Mesenchymal stem cell (in vitro differentiated cells and primary cell): ENCODE results near the gene RPL41.

Experiments
- DNase-seq: peaks from one replicate; pipeline ENCODE4 v3.0.0-alpha.2; 2013
- H2AFZ ChIP-seq: one replicate; pipeline ENCODE4 v1.6.1; 2013; ENCODE audit warnings: low read depth, mild to moderate bottlenecking, control low read depth, inconsistent platforms, low read length, moderate library complexity
- H2AK5ac ChIP-seq: 2 replicates; pipeline ENCODE4 v1.6.1; 2013; ENCODE audit warnings: low read length, moderate library complexity, mild to moderate bottlenecking, inconsistent platforms; ENCODE audit not compliant: severe bottlenecking
- H2BK120ac ChIP-seq: one replicate; pipeline ENCODE4 v1.6.1; 2013; ENCODE audit warnings: low read depth, mild to moderate bottlenecking, inconsistent platforms, low read length, moderate library complexity
- H2BK12ac ChIP-seq, 2 experiments: one replicate each; pipeline ENCODE4 v1.6.1; 2013; ENCODE audit warnings: inconsistent platforms in 2 of 2, low read length in 2 of 2, mild to moderate bottlenecking in 2 of 2, moderate library complexity in 2 of 2, control low read depth in 1 of 2
- H2BK15ac ChIP-seq: one replicate; pipeline ENCODE4 v1.6.1; 2013; ENCODE audit warnings: mild to moderate bottlenecking, low read depth, inconsistent platforms; ENCODE audit not compliant: poor library complexity, severe bottlenecking
- H2BK5ac ChIP-seq: 2 replicates; pipeline ENCODE4 v1.6.1; 2013; ENCODE audit warnings: low read depth, mild to moderate bottlenecking, low read length, control low read depth, inconsistent platforms; ENCODE audit not compliant: poor library complexity, severe bottlenecking
- H3K14ac ChIP-seq, 2 experiments: one replicate each; pipeline ENCODE4 v1.6.1; 2013; ENCODE audit warnings: inconsistent platforms in 2 of 2, low read length in 2 of 2, control low read depth in 1 of 2, mild to moderate bottlenecking in 1 of 2, moderate library complexity in 1 of 2
- H3K18ac ChIP-seq, 2 experiments: one replicate each; pipeline ENCODE4 v1.6.1; 2013; ENCODE audit warnings: inconsistent platforms in 2 of 2, low read length in 2 of 2, control low read depth in 1 of 2, low read depth in 1 of 2, mild to moderate bottlenecking in 1 of 2
- H3K23ac ChIP-seq, 2 experiments: one replicate each; pipeline ENCODE4 v1.6.1; 2013; ENCODE audit warnings: inconsistent platforms in 2 of 2, low read length in 2 of 2, mild to moderate bottlenecking in 2 of 2, moderate library complexity in 2 of 2, control low read depth in 1 of 2
- H3K27ac ChIP-seq: 2 replicates; pipeline ENCODE4 v1.5.1; 2013; ENCODE audit warnings: mild to moderate bottlenecking, moderate library complexity, low read length, control low read depth, inconsistent platforms; ENCODE audit not compliant: poor library complexity, severe bottlenecking
- H3K27me3 ChIP-seq, 2 experiments: 2 replicates each; pipeline versions ENCODE4 v1.6.1 to v1.7.0; 2013; ENCODE audit warnings: low read length in 2 of 2, mild to moderate bottlenecking in 2 of 2, moderate library complexity in 2 of 2, control low read depth in 1 of 2, inconsistent platforms in 1 of 2; ENCODE audit not compliant: control insufficient read depth in 1 of 2, insufficient read depth in 1 of 2
- H3K36me3 ChIP-seq, 2 experiments: 2 replicates each; pipeline versions ENCODE4 v1.6.1 to v1.7.0; 2013; ENCODE audit warnings: low read length in 2 of 2, control low read depth in 1 of 2, inconsistent platforms in 1 of 2, low read depth in 1 of 2, mild to moderate bottlenecking in 1 of 2; ENCODE audit not compliant: insufficient read depth in 2 of 2, control insufficient read depth in 1 of 2
- H3K4ac ChIP-seq, 2 experiments: one replicate each; pipeline ENCODE4 v1.6.1; 2013; ENCODE audit warnings: inconsistent platforms in 2 of 2, low read length in 2 of 2, mild to moderate bottlenecking in 2 of 2, moderate library complexity in 2 of 2, control low read depth in 1 of 2, low read depth in 1 of 2
- H3K4me1 ChIP-seq: 2 replicates; pipeline ENCODE4 v1.6.1; 2013; ENCODE audit warnings: low read depth, low read length, control low read depth; ENCODE audit not compliant: control insufficient read depth, insufficient read depth
- H3K4me2 ChIP-seq: 2 replicates; pipeline ENCODE4 v1.6.1; 2013; ENCODE audit warnings: low read length, mild to moderate bottlenecking, inconsistent platforms; ENCODE audit not compliant: poor library complexity, severe bottlenecking
- H3K4me3 ChIP-seq, 2 experiments: 2 replicates each; pipeline versions ENCODE4 v1.5.1 to v1.7.0; 2013; ENCODE audit warnings: low read length in 2 of 2, mild to moderate bottlenecking in 2 of 2, control low read depth in 1 of 2, low read depth in 1 of 2; ENCODE audit not compliant: insufficient read depth in 1 of 2
- H3K79me1 ChIP-seq: replicated peaks from 2 replicates; pipeline ENCODE4 v1.6.1; 2013; ENCODE audit warnings: mild to moderate bottlenecking, control low read depth, low read length, inconsistent platforms; ENCODE audit not compliant: poor library complexity, severe bottlenecking
- H3K9ac ChIP-seq: 2 replicates; pipeline ENCODE4 v1.7.0; 2013; ENCODE audit warnings: mild to moderate bottlenecking, low read length, moderate library complexity
- H3K9me3 ChIP-seq: 2 replicates; pipeline ENCODE4 v1.7.0; 2013; ENCODE audit warnings: mild to moderate bottlenecking, low read length; ENCODE audit not compliant: control insufficient read depth
- H4K8ac ChIP-seq: one replicate; pipeline ENCODE4 v1.6.1; 2013; ENCODE audit warnings: inconsistent platforms, mild to moderate bottlenecking, low read length, moderate library complexity
- H4K91ac ChIP-seq: one replicate; pipeline ENCODE4 v1.6.1; 2013; ENCODE audit warnings: mild to moderate bottlenecking, low read length, inconsistent platforms
- WGBS: methylation state at CpG from one replicate; pipeline ENCODE4 v1.1.7; 2013; ENCODE audit warnings: mixed read lengths; 5-methylcytosine and 5-hydroxymethylcytosine counted together

RPL41 gene

DNA sequence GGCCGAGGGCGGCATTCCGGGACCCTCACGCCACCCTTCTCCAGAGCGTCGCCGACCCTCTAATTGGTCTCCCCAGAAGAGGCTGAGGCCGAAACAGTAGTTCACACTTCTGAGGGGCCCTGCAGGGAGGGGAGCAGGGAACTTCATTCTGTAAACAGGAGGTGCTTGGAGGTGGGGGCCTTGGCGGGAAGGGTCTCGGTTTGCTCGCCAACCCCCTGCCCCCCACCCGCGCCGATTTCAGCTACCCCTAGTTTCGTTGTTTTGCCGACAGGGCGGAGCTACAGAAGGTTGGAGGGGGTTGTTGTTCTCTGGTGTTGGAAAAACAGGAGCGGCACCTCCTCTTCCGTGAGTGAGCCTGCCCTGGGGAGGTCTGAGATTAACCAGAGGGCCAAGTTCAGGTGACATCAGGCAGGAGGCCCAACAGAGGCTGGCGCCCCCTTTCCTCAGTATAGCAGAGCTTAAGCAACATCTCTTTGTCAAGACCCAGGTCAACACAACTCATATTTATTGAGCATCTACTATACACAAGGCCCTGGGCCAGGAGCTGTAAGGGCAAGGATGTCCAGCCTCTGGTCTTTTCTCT, 35.8 kb upstream of the RPL41 start:
- Histone ChIP-seq H2AFZ (no peak overlapping the region), H3K9ac (no peak overlapping the region), H3K18ac (no peak overlapping the region), H2BK12ac (no peak overlapping the region), H3K4ac (no peak overlapping the region), H2BK120ac (no peak overlapping the region), H3K79me1 (no peaks in the 10 kb centered on the region), H2BK5ac (peak overlapping the region; percentile 20), H3K4me3 (peak overlapping the region; percentile 62 to 85), H3K9me3 (no peaks in the 10 kb centered on the region), H3K36me3 (no peaks in the 10 kb centered on the region), H3K23ac (peak overlapping the region in 1 of 2 experiments; percentile 89), H4K91ac (no peak overlapping the region), H3K4me2 (peak overlapping the region; percentile 96), H2AK5ac (no peak overlapping the region), H3K27ac (no peak overlapping the region), H2BK15ac (no peak overlapping the region), H3K14ac (no peak overlapping the region), H3K27me3 (peaks cover 29 to 37% of the 10 kb centered on the region in 2 experiments), H3K4me1 (peaks cover 18% of the 10 kb centered on the region), H4K8ac (no peak overlapping the region)
- 12% methylated on average over 6 of the region's 20 CpGs for WGBS
- DNase-seq: no peak

DNA sequence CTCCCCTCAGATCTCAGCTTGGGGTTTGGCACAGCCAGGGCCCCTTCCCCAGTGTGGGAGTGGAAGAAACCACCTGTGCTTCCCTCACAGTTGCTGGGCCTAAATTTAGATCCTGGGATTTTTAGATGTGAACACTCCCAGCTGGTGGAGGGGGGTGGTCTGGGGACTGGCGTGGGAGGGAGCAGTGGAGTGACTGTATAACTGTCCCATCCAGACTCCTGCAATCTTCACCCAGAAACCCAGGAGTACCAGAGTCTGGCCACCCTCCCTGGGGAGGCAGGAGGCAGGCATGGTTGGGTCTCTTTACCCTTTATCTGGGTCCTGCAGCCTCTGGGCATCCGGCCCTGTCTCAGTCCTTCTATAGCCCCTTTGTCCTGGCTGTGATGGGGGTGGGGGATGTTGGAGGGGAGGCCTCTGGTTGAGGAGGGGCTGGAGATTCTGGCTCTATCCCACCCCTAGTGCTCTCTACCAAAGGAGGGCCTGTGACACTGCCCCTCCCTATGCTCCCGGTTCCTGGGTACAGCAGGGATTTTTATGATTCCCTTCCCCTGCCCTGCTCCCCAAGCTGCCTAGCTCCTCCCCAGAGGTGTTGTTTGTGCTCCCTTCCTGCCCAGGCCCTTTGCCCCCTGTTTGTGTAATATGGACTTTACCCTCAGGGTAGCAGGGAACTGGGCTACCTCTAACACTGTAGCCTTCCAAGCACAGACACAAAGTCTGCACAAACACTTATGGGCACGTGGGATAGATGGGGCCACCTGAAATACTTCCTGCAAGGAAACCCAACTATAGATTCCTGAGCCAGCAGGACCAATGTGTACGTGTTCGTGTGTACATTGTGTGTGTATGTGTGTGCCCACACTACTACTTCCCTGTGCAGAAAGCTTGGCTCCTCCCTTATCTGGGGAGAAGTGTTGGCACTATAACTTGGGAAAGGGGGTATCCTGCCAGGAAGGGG, 34.8 kb upstream of the RPL41 start:
- WGBS: 79% methylated on average over 5 of the region's 6 CpGs
- Histone ChIP-seq H3K79me1 (no peaks in the 10 kb centered on the region), H3K4me2 (no peak overlapping the region), H3K27ac (no peak overlapping the region), H2AFZ (no peak overlapping the region), H3K18ac (no peak overlapping the region), H3K14ac (no peak overlapping the region), H3K27me3 (peaks cover 29 to 37% of the 10 kb centered on the region in 2 experiments), H3K23ac (no peak overlapping the region), H2AK5ac (no peak overlapping the region), H3K4me1 (peaks cover 18% of the 10 kb centered on the region), H2BK15ac (no peak overlapping the region), H2BK5ac (no peak overlapping the region), H4K8ac (no peak overlapping the region), H3K9me3 (no peaks in the 10 kb centered on the region), H4K91ac (no peak overlapping the region), H3K36me3 (no peaks in the 10 kb centered on the region), H3K9ac (no peak overlapping the region), H3K4me3 (no peak overlapping the region), H2BK120ac (no peak overlapping the region), H3K4ac (no peak overlapping the region), H2BK12ac (no peak overlapping the region)
- no peak for DNase-seq

DNA sequence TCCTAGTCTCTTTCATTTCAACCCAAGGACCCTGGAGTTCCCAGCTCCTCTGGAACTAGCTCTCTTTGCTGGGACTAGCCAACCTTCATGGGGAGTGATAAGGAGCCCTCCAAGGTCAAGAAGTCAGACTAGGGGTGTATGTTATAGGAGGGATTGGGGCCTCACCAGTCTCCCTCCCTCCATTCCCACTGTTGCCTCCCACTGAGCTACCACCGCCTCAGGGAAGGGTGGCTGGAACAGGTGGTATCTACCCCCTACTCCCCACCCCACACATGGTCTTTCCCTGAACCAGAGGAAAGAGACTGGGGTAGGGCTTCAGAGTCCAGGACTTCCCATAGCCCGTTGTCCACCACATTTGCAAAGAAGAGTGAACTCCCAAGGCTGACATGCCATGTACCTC, 34.1 kb upstream of the RPL41 start:
- 100% methylated on average over 1 of the region's 2 CpGs for WGBS
- Histone ChIP-seq H3K4me3 (no peak overlapping the region), H3K14ac (no peak overlapping the region), H3K18ac (no peak overlapping the region), H3K27me3 (peaks cover 29 to 37% of the 10 kb centered on the region in 2 experiments), H3K79me1 (no peaks in the 10 kb centered on the region), H4K8ac (no peak overlapping the region), H3K9ac (no peak overlapping the region), H2BK5ac (no peak overlapping the region), H3K36me3 (no peaks in the 10 kb centered on the region), H2BK120ac (no peak overlapping the region), H2BK12ac (no peak overlapping the region), H3K27ac (no peak overlapping the region), H2AFZ (no peak overlapping the region), H4K91ac (no peak overlapping the region), H3K9me3 (no peaks in the 10 kb centered on the region), H3K4me2 (no peak overlapping the region), H3K4ac (no peak overlapping the region), H3K23ac (no peak overlapping the region), H2AK5ac (no peak overlapping the region), H2BK15ac (no peak overlapping the region), H3K4me1 (peaks cover 18% of the 10 kb centered on the region)
- DNase-seq: no peak

DNA sequence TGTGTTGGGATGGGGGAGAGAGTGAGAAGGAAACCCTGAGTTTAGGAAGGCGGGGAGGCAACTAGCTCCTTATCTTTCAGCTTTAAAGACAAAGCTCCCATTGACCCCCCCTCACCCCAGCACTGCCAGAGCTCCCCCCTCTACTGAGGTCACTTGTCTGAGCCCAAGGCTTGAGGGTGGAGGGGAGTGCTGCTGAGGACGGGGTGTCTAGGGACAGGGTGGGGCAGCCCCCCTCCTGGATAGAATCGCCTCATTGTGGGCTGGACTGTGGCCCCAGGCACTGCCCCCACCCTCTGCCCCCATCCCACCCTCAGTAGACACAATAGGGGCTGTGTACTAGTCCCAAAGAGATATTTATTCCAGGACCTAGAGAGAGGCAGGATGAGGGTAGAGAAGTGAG, 33.5 kb upstream of the RPL41 start:
- no peak overlapping the region for H3K23ac ChIP-seq
- H2AK5ac ChIP-seq: no peak overlapping the region
- H3K27me3 ChIP-seq: peaks cover 29 to 37% of the 10 kb centered on the region in 2 experiments
- H3K9ac ChIP-seq: no peak overlapping the region
- H3K4me1 ChIP-seq: peaks cover 18% of the 10 kb centered on the region
- no peak overlapping the region for H3K4me2 ChIP-seq
- H2BK5ac ChIP-seq: no peak overlapping the region
- H2BK120ac ChIP-seq: no peak overlapping the region
- H4K8ac ChIP-seq: no peak overlapping the region
- H3K14ac ChIP-seq: no peak overlapping the region
- no peak overlapping the region for H3K27ac ChIP-seq
- no peak for DNase-seq
- H3K4me3 ChIP-seq: no peak overlapping the region
- no peak overlapping the region for H2AFZ ChIP-seq
- H3K79me1 ChIP-seq: no peaks in the 10 kb centered on the region
- H2BK12ac ChIP-seq: no peak overlapping the region
- H3K18ac ChIP-seq: no peak overlapping the region
- H3K4ac ChIP-seq: no peak overlapping the region
- no peaks in the 10 kb centered on the region for H3K9me3 ChIP-seq
- no peak overlapping the region for H4K91ac ChIP-seq
- WGBS: no CpG with 5 or more reads among the region's 3 CpGs
- H3K36me3 ChIP-seq: no peaks in the 10 kb centered on the region
- H2BK15ac ChIP-seq: no peak overlapping the region
